GM21528 (cell line): Measurements from ENCODE around the gene SCUBE1.

ENCODE experiments used
- ATAC-seq: cut with Tn5 transposase; IDR thresholded peaks from one replicate; pipeline ENCODE4 v1.9.1; 2021; ENCODE audit warnings: mild to moderate bottlenecking, moderate library complexity; ENCODE audit not compliant: unreplicated experiment, low FRiP score

Gene SCUBE1

DNA sequence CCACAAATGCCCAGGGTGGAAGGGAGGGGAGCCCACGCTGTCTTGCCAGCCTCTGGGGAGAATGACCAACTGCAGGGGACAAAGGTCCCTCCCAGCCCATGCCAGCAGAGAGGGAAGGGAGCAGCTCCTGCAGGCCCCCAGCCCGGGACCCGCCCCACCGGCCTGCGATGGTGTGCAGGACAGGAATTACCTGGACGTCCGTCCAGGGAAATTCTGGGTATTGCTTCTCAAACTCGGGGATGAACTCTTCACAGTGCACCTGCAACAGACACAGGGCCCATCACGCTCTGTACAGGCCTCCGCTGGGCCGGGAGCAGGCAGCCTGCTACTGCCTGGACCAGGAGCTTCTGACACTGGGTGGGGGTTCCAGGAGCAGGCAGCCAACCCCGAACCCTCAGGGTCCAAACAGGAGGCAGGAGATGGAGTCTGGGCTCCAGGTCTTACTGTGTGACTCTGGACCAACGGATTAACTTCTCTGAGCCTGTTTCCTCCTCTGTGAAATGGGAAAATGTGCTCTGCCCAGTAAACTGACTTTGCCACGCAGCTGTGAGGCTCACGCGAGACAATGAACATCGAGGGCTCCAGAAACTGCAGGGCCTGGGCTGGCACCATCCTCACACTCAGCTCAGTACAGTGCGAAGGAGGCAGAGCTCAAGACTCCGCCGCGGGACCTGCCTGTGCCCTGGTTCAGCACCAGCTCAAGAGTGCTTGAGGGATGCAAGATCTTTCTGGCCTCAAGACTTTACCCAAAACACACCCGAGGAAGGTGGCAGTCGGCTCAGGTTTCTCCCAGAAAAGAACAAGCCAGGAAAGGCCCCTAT lies 173.7 kb downstream of the SCUBE1 start:
- ATAC-seq: no peak

DNA sequence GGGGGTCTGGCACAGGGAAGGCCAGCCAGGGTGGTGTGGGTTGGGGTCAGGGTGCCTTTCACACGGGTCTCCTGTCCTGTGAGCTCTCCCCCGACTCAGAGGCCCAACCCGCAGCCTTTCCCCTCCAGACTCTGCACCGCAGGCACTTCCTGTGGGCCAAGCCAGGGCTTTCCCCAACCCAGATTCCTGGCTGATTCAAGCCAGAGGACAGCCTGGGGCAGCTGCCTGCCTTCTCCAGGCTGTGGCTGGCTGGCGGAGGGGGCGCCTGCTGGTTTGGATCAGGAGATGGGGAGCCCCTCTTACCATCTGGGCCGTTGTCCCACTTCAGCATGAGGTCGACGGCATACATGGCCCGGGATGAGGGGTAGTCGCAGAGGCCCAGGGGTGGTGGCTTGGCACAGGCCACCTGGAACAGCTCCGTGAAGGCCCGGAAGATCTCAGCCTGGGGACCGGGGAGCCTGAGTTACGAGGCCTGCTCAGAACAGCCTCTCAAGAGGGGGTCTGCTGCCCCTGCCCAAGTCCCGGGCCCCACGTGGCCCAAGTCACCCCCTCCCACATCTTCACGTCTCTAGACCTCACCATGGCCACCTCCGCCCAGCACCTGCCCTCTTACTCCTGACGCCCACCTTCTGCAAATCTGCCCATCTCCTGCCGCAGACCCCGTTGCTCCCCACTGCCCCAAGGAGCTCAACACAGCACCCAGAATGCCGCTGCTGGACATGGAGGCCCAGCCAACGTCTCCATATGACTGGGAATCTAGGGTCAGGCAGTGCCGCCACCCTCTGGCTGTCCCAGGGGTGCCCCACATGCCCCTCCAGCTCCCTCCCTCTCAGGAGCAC lies 174.5 kb downstream of the SCUBE1 start:
- ATAC-seq: no peak

DNA sequence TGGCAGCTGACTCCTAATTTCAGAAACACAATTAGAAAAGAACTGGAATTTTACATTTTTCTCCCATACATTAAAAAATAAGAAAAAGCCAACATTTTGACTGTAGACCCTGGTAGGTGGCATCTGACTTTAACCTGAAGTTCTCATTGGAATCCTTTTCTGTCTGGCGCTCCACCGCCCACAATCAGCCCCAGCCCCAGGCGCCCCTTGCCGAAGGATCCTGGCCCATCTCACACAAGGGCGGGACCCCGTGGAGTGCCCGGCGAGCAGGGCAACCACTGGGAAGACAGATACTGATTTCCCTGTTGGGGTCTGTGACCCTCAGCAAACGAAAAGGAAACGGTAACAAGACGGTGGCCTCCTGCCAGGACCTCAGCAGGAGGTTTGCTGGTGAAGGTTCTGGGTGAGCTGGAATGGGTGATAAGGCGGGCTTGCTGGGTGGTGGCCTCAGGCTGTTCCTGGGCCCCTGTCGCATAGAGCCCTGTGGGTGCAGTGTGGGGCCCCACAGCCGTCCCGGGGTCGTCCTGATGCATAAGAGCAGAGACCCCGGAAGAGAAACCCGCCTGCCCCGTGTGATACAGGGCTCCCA lies 176.1 kb downstream of the SCUBE1 start:
- ATAC-seq: no peak

GRCh38 chr22:43166132-43166930 lies 176.8 kb downstream of the SCUBE1 start:
- no peak for ATAC-seq

DNA sequence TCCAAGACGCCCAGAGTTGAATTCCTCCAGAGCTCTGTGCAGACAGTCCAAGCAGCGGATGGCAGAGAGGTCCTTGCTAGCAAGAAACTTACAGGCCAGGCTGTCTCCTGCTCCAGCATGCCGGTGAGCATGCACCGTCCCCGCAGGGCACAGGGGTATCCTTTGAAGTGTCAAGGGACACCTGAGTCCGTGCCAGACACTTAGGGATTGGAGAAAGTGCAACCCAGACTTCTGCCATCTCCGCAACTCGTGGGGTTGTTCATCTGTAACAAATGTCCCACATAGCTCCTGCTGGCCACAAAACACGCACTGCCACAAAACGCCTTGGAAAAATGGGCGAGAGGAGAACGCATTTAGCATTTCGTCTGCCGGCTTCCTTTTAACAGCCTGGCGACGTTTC lies 178.5 kb downstream of the SCUBE1 start:
- no peak for ATAC-seq

GRCh38 chr22:43163241-43163795 lies 179.9 kb downstream of the SCUBE1 start:
- no peak for ATAC-seq

- no peak for ATAC-seq
These were observed 180.6 kb downstream of the SCUBE1 start for GRCh38 chr22:43162412-43163150.

- no peak for ATAC-seq
These were observed 182.6 kb downstream of the SCUBE1 start for GRCh38 chr22:43160497-43161126.

- ATAC-seq: no peak
These were observed 183.5 kb downstream of the SCUBE1 start for GRCh38 chr22:43159484-43160178.

DNA sequence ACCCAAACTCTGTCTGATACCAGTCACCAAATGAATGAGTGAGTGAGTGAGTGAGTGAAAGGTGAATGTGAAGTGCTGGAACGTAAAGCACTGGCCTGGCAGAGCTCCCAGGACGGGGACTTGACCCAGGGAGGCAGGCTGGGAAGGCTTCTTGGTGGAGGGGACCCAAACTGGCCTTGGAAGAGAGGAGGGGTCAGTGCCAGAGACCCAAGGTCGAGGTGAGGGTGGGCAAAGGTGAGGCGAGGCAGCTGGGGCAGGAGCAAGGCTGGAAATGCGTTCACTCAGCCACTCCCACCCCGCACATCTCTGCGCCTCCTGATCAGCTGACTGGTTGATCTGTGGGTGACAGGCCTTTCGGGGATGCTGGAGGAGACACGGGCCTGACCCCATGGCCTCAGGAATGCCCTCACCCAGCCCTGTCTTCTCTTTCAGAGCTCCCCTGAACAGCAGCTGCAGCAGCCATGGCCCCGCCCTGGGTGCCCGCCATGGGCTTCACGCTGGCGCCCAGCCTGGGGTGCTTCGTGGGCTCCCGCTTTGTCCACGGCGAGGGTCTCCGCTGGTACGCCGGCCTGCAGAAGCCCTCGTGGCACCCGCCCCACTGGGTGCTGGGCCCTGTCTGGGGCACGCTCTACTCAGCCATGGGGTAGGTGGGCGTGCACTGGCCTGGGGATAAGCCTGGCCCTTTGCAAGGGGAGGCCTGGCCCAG lies 184.2 kb downstream of the SCUBE1 start:
- no peak for ATAC-seq

DNA sequence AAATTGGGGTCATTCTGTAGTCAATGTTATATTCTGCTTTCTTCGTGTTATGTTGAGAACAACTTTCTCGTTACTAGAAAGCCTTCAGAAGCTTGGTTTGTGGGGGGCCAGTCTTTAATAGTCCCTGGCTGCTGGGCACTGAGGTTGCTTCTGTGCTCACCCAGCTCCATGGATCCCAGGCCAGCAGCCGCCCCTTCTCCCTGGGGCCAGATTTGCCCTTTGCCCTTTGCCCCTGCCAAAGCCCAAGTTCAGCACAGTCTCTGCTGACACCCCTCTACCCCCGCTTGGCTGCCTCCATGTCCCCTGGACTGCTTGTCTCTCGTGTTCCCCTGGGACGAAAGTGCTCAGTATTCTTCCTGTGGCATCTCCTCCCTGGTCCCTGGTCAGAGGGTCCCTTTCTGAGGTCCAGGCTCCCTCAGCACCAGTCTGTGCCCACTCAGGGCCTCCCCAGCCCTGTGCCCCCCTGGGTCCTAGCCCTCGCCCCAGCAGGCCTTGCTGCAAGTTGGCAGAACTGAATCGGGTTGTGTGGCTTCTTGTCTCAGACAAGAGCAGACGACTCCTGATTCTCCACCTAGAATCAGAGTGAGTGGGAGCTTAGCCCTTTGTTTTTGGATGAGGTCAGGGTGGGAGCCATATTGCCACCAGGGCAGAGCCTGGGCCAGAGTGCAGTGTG lies 185.2 kb downstream of the SCUBE1 start:
- ATAC-seq: no peak

DNA sequence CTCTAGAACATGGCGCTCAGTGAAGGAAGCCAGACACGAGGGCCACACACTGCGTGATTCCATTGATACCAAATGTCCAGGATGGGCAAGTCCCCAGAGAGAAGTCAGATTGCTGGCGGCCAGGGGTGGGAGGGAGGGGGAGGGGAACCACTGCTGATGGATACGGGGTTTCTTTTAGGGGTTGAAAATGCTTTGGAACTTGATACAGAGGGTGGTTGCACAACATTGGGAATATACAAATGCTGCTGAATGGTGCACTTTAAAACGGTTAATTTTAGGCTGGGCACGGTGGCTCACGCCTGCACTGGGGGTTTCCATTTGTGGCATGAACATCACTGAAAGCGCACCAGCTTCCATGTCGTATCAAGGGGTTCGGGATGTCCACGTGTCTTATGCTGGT lies 186.8 kb downstream of the SCUBE1 start:
- no peak for ATAC-seq

GRCh38 chr22:43155789-43156188 lies 187.4 kb downstream of the SCUBE1 start:
- no peak for ATAC-seq

DNA sequence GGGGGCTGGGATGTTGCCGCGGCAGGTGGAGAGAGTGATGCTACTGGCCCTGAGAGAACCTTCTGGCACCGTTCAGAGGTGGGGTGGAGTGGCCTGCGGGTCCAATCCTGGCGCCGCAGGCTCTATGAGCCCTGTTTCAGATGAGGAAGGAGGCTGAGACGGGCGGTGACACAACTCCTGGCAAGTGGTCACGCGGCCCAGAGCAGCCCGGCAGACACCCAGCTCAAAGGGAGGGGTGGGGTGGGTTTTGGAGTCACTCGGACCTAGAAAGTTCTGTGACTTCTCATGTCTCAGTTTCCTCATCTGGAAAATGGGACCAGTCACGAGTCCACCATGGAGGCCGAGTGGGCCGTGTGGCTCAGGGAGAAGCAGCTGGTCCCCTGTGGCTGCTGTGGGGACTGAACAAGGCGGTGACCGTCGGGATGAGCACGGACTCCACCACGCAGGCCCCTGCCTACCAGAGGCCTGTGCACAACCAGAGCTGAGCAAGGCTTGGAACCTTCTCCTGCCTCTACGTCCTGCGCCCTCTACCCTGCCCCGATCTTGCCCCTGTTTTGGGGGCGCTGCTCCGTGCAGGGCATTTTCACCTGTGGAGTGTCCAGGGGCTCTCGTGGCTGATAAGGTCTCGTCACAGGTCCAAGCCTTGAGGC lies 188.2 kb downstream of the SCUBE1 start:
- no peak for ATAC-seq

DNA sequence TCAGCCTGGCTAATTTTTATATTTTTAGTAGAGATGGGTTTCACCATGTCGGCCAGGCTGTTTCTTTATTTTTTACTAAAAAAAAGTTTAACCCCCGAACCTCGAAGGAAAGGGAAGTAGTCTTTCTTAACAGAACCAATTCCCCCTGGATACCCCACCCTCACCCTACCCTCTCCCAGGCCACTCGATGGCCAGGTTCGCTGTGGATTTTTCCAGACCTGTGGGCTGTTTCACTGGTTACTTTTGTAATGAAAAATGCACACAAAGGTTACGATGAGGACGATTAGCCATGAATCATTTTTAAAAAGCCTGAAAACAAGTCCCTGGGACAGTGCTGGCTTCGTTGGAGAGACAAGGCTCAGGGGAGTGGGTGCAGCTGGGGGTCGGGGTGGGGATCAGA lies 189.3 kb downstream of the SCUBE1 start:
- ATAC-seq: no peak

DNA sequence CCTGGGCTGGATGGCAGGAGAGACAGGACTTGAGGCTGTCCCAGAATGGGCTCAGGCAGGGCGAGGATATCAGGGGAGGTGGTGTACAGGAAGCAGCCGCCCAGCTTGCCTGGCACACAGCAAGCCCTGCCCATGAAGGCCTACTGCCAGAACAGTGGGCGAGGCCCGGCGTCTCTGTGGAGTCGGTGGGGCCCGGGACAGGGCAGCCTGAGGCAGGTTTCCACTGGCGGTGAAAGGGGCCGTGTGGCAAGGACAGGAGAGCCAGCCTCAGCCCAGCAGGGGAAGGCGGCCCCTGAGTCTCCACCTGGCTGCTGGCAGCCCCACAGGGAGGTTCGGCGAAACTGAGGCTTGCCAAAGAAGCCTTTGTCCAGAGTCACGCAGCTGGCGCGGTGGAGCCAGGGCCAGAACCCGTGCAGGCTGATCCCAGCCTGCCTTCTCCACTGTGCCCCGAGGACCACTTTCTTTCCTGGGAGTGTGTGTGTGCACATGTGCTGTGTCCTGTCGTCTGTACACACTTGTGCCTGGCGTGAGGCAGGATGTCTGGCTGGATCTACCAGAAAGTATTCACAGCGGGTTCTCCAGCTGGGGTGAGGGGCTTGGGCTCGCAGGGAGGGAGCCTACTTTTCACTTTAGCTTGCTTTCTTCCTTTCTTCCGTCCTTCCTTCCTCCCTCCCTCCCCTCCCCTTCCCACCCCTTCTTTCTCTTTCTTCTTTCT lies 190.7 kb downstream of the SCUBE1 start:
- ATAC-seq: no peak
